Adrenal gland (tissue), 12 donors: Measurements from ENCODE around the gene DCAF7. TPM values are rescaled to one million over a fixed set of nuclear protein-coding genes. Genes with fewer than 3 reads are reported as not detected.

Source experiments
- DNase-seq, 7 donors: peaks; one replicate each; pipeline ENCODE4 v3.0.0-alpha.2; 2019 to 2020
- H3K27ac ChIP-seq, 5 donors: fragments of 200-600 bp; sonication (generic) in 4 of 5; 1 replicate in 3 of 5; 2 replicates in 2 of 5; pipeline versions ENCODE4 v1.5.1 to v1.8.0; 2016 to 2020; ENCODE audit warnings: mild to moderate bottlenecking in 1 of 5
- H3K27me3 ChIP-seq: fragments of 200-600 bp; 2 replicates; pipeline ENCODE4 v1.8.0; 2021
- H3K36me3 ChIP-seq, 2 donors: fragments of 200-600 bp; replicated peaks in 1 of 2; 1 replicate in 1 of 2; 2 replicates in 1 of 2; pipeline versions ENCODE4 v1.5.1 to v1.8.0; 2018 to 2022
- H3K4me1 ChIP-seq, 2 donors: fragments of 200-600 bp; replicated peaks in 1 of 2; 1 replicate in 1 of 2; 2 replicates in 1 of 2; pipeline versions ENCODE4 v1.5.1 to v1.8.0; 2018 to 2021
- H3K4me3 ChIP-seq, 4 donors: fragments of 200-600 bp; sonication (generic) in 3 of 4; one replicate each; pipeline ENCODE4 v1.5.1; 2016 to 2018
- H3K9me3 ChIP-seq, 3 donors: fragments of 200-600 bp; sonication (generic) in 1 of 3; replicated peaks in 1 of 3; 1 replicate in 2 of 3; 2 replicates in 1 of 3; pipeline versions ENCODE4 v1.5.1 to v1.8.0; 2016 to 2021
- CTCF ChIP-seq, 6 experiments: fragments of 450-650 bp in 4 of 6; fragments of 200-600 bp in 2 of 6; sonication (generic) in 1 of 6; IDR thresholded peaks; 1 replicate in 5 of 6; 2 replicates in 1 of 6; pipeline versions ENCODE4 v1.5.1 to v1.8.0; 2016 to 2021; ENCODE audit warnings: antibody characterized with exemption in 6 of 6, mild to moderate bottlenecking in 2 of 6, moderate library complexity in 1 of 6
- POLR2A ChIP-seq, 2 donors: fragments of 450-650 bp; IDR thresholded peaks; one replicate each; pipeline ENCODE4 v1.6.1; 2017; ENCODE audit warnings: antibody characterized with exemption in 2 of 2, mild to moderate bottlenecking in 2 of 2, moderate library complexity in 1 of 2
- WGBS, 4 donors: extraction: QIAGEN DNeasy Blood & Tissue Kit in 2 of 4; methylation state at CpG; one replicate each; pipeline versions ENCODE4 v1.1.5 to v1.1.7; 2013 to 2017; 5-methylcytosine and 5-hydroxymethylcytosine counted together
- intact Hi-C, 2 donors: fragments of 100-400 bp; cut with DNase I; formaldehyde crosslinking; loops; one replicate each; pipeline versions ENCODE4 v1.14.1 to v1.15.0; 2022 to 2023
- polyA plus RNA-seq, 3 donors: library from polyadenylated mRNA; stranded (reverse); fragments of 200-250 nt in 2 of 3; fragments of 350-450 nt in 1 of 3; fragmentation: Illumina TruSeq in 1 of 3; extraction: RNeasy Lipid Tissue Mini Kit (QIAGEN cat#74804) in 1 of 3; gene quantifications; one replicate each; pipeline ENCODE4 v1.2.3, GENCODE V29; 2013 to 2014
- total RNA-seq, 9 donors: library from RNA; depleted of rRNA in 4 of 9; stranded (reverse); fragments of >200 nt in 4 of 9; fragments of 120-200 nt in 1 of 9; fragmentation: NEBNext Ultra II Directional in 1 of 9; extraction: Animal tissue kit (Norgen Biotek cat#: 25700) in 1 of 9; gene quantifications; one replicate each; pipeline versions ENCODE4 v1.1.0 to v1.2.4, GENCODE V29; 2013 to 2023
- donor health status: healthy with polysubstance abuse.
- donor health status: Bipolar disorder and iron deficiency.
- donor health status: DM: yes; HTN: yes; CAD: no.
- donor health status: DM: no; HTN: no; CAD: no.
- donor health status: DM: no; HTN: no; CAD: no.
- donor health status: DM: yes; HTN: yes; CAD: no.

Gene DCAF7
- total and polyA plus RNA-seq, 12 donors: 12.2 to 69.8 (median 48.2) TPM

GRCh38 chr17:63622574-63623390 is 72.5 kb downstream of the DCAF7 start:
- no peaks in the 10 kb centered on the region for H3K27me3 ChIP-seq
- peak overlapping the region in 4 of 5 donors; percentile 68 to 97 (median 82) for H3K27ac ChIP-seq
- DNase-seq: peak; percentile 70 to 80 (median 75)
- no peaks in the 10 kb centered on the region for H3K36me3 ChIP-seq
- intact Hi-C loops: loop anchor here (5.0 to 10.0 kb wide), 2 partner anchors 72 to 75 kb away; no protein-coding TSS in a partner anchor
- H3K4me1 ChIP-seq: peaks cover 8 to 48% of the 10 kb centered on the region in 2 donors
- H3K4me3 ChIP-seq: peak overlapping the region in 3 of 4 donors; percentile 31 to 88 (median 62)
- H3K9me3 ChIP-seq: no peaks in the 10 kb centered on the region
- WGBS, 4 donors: 0 to 1% (median 0%) methylated on average over 13 to 100 of the region's 100 CpGs
- TF ChIP-seq CTCF (IDR thresholded peaks at IDR 0.05) (no peak), POLR2A (IDR thresholded peaks at IDR 0.05) (peak; percentile 7 to 38)

- Histone ChIP-seq H3K4me1 (peaks cover 8 to 57% of the 10 kb centered on the region in 2 donors), H3K9me3 (no peaks in the 10 kb centered on the region), H3K4me3 (peak overlapping the region in 2 of 4 donors; percentile 62 to 88), H3K36me3 (no peaks in the 10 kb centered on the region), H3K27ac (peak overlapping the region in 2 of 5 donors; percentile 85 to 97), H3K27me3 (no peaks in the 10 kb centered on the region)
- DNase-seq: no peak
- no peak for TF ChIP-seq POLR2A (IDR thresholded peaks at IDR 0.05)
- TF ChIP-seq CTCF (IDR thresholded peaks at IDR 0.05): no peak
- WGBS, 4 donors: 33 to 38% (median 36%) methylated on average over 7 of the region's 7 CpGs
- intact Hi-C loops: loop anchor here (5.0 to 10.0 kb wide), 2 partner anchors 71 to 73 kb away; no protein-coding TSS in a partner anchor
Measured at GRCh38 chr17:63623786-63624530, 73.7 kb downstream of the DCAF7 start.

- 69 to 88% (median 80%) methylated on average over 1 of the region's 1 CpG for WGBS, 4 donors
- H3K27me3 ChIP-seq: no peaks in the 10 kb centered on the region
- TF ChIP-seq CTCF (IDR thresholded peaks at IDR 0.05) (no peak), POLR2A (IDR thresholded peaks at IDR 0.05) (no peak)
- peaks cover 8 to 63% of the 10 kb centered on the region in 2 donors for H3K4me1 ChIP-seq
- peak overlapping the region in 1 of 4 donors; percentile 88 for H3K4me3 ChIP-seq
- H3K36me3 ChIP-seq: no peaks in the 10 kb centered on the region
- DNase-seq: no peak
- no peaks in the 10 kb centered on the region for H3K9me3 ChIP-seq
- intact Hi-C loops: loop anchor here (5.0 to 10.0 kb wide), 2 partner anchors 70 to 73 kb away; no protein-coding TSS in a partner anchor
- H3K27ac ChIP-seq: no peak overlapping the region
Measured at GRCh38 chr17:63624531-63624880, 74.2 kb downstream of the DCAF7 start.
